ENCODE results near the gene ZNF417. TPM values are rescaled to one million over a fixed set of nuclear protein-coding genes. Genes with fewer than 3 reads are reported as not detected.

ZNF417 gene
- total and polyA plus RNA-seq, 12 donors = 1.8 to 20.8 (median 14.0) TPM

GRCh38 chr19:57946316-57946715, 29.9 kb upstream of the ZNF417 start:
- Histone ChIP-seq H3K27ac (no peak overlapping the region), H3K27me3 (no peaks in the 10 kb centered on the region), H3K9me3 (replicated peaks in 1 of 3) (peaks cover 0 to 19% (median 0%) of the 10 kb centered on the region in 3 donors), H3K4me3 (peak overlapping the region in 2 of 4 donors; percentile 62 to 64), H3K36me3 (replicated peaks in 1 of 2) (peaks cover 0 to 15% of the 10 kb centered on the region in 2 donors), H3K4me1 (replicated peaks in 1 of 2) (peaks cover 7 to 8% of the 10 kb centered on the region in 2 donors)
- intact Hi-C loops (cut with DNase I) = no loop called here
- TF ChIP-seq POLR2A (IDR thresholded peaks at IDR 0.05) = no peak
- TF ChIP-seq, protein P1, sequence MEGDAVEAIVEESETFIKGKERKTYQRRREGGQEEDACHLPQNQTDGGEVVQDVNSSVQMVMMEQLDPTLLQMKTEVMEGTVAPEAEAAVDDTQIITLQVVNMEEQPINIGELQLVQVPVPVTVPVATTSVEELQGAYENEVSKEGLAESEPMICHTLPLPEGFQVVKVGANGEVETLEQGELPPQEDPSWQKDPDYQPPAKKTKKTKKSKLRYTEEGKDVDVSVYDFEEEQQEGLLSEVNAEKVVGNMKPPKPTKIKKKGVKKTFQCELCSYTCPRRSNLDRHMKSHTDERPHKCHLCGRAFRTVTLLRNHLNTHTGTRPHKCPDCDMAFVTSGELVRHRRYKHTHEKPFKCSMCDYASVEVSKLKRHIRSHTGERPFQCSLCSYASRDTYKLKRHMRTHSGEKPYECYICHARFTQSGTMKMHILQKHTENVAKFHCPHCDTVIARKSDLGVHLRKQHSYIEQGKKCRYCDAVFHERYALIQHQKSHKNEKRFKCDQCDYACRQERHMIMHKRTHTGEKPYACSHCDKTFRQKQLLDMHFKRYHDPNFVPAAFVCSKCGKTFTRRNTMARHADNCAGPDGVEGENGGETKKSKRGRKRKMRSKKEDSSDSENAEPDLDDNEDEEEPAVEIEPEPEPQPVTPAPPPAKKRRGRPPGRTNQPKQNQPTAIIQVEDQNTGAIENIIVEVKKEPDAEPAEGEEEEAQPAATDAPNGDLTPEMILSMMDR (IDR thresholded peaks at IDR 0.05) = no peak
- no peak for DNase-seq
- 57 to 66% (median 63%) methylated on average over 2 of the region's 2 CpGs for WGBS, 4 donors

DNA sequence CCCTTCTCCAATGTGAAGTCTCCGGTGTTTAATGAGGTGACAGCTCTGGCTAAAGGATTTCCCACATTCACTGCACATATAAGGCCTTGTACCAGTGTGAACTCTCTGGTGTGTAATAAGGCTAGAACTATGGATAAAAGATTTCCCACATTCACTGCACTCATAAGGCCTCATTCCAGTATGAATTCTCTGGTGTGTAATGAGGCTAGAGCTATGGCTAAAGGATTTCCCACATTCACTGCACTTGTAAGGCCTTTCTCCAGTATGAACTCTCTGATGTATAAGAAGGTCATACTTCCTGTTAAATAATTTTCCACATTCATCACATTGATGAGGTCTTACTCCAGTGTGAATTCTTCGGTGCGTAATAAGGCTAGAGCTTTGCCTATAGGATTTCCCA, 25.2 kb upstream of the ZNF417 start:
- Histone ChIP-seq H3K27me3 (no peaks in the 10 kb centered on the region), H3K4me3 (no peak overlapping the region), H3K27ac (no peak overlapping the region), H3K36me3 (replicated peaks in 1 of 2) (peaks cover 0 to 20% of the 10 kb centered on the region in 2 donors), H3K9me3 (replicated peaks in 1 of 3) (peaks cover 0 to 34% (median 0%) of the 10 kb centered on the region in 3 donors), H3K4me1 (replicated peaks in 1 of 2) (peaks cover 4 to 5% of the 10 kb centered on the region in 2 donors)
- WGBS, 4 donors = 94 to 100% (median 97%) methylated on average over 3 of the region's 3 CpGs
- no peak for DNase-seq
- intact Hi-C loops (cut with DNase I) = no loop called here
- no peak for TF ChIP-seq POLR2A (IDR thresholded peaks at IDR 0.05)
- TF ChIP-seq, protein P1 (IDR thresholded peaks at IDR 0.05) = no peak

- Histone ChIP-seq H3K27me3 (no peaks in the 10 kb centered on the region), H3K27ac (no peak overlapping the region), H3K9me3 (replicated peaks in 1 of 3) (peaks cover 0 to 18% (median 0%) of the 10 kb centered on the region in 3 donors), H3K4me3 (peak overlapping the region in 1 of 4 donors; percentile 72), H3K36me3 (replicated peaks in 1 of 2) (no peaks in the 10 kb centered on the region), H3K4me1 (replicated peaks in 1 of 2) (peaks cover 0 to 4% of the 10 kb centered on the region in 2 donors)
- TF ChIP-seq POLR2A (IDR thresholded peaks at IDR 0.05) = no peak
- TF ChIP-seq, protein P1 (IDR thresholded peaks at IDR 0.05) = no peak
- intact Hi-C loops (cut with DNase I) = no loop called here
- no peak for DNase-seq
- 85 to 89% (median 87%) methylated on average over 12 of the region's 12 CpGs for WGBS, 4 donors
Measured at GRCh38 chr19:57935731-57936130, 19.3 kb upstream of the ZNF417 start.

- peak within 1 kb of the TSS in 2 of 5 donors; percentile 48 to 77 for H3K27ac ChIP-seq
- intact Hi-C loops (cut with DNase I) = no loop called here
- TF ChIP-seq POLR2A (IDR thresholded peaks at IDR 0.05) = no peak
- TF ChIP-seq, protein P1 (IDR thresholded peaks at IDR 0.05) = no peak
Measured at GRCh38 chr19:57934820-57935665, 18.7 kb upstream of the ZNF417 start, which contains the start of gene ZNF418. Gene ZNF418, minus strand, starts transcription at chr19:57935402. Its CDS starts 1,580 bp downstream, at chr19:57933822.

More at GRCh38 chr19:57934820-57935665, 18.7 kb upstream of the ZNF417 start, which contains the start of gene ZNF418:
- peak; percentile 56 to 85 (median 65) for DNase-seq
- no peaks in the 10 kb centered on the region for H3K27me3 ChIP-seq
- H3K4me3 ChIP-seq = peak within 1 kb of the TSS; percentile 49 to 72 (median 62)
- WGBS, 4 donors = 3 to 10% (median 5%) methylated on average over 13 to 54 of the region's 54 CpGs
- peaks cover 0 to 4% of the 10 kb centered on the region in 2 donors for H3K4me1 ChIP-seq (replicated peaks in 1 of 2)
- H3K36me3 ChIP-seq (replicated peaks in 1 of 2) = no peaks in the 10 kb centered on the region
- H3K9me3 ChIP-seq (replicated peaks in 1 of 3) = peaks cover 0 to 18% (median 0%) of the 10 kb centered on the region in 3 donors
